GM19452 (cell line): ENCODE measurements around the gene GRIK4.

Source experiments
- ATAC-seq: cut with Tn5 transposase; IDR thresholded peaks from one replicate; pipeline ENCODE4 v1.9.1; 2021; ENCODE audit not compliant: unreplicated experiment

GRIK4 gene

GRCh38 chr11:120828847-120829246, 317.3 kb downstream of the GRIK4 start:
- ATAC-seq, result no peak

GRCh38 chr11:120830085-120830620, 318.6 kb downstream of the GRIK4 start:
- no peak for ATAC-seq

- ATAC-seq, result no peak
These were observed 321.1 kb downstream of the GRIK4 start for GRCh38 chr11:120832481-120833238.

- no peak for ATAC-seq
These were observed 323.2 kb downstream of the GRIK4 start for GRCh38 chr11:120834686-120835210.

- peak; percentile 94 for ATAC-seq
These were observed 324.2 kb downstream of the GRIK4 start for GRCh38 chr11:120835601-120836228.

- ATAC-seq, result no peak
These were observed 326.1 kb downstream of the GRIK4 start for GRCh38 chr11:120837696-120838095.

- no peak for ATAC-seq
These were observed 327.7 kb downstream of the GRIK4 start for GRCh38 chr11:120839201-120839600.

GRCh38 chr11:120839846-120840402, 328.4 kb downstream of the GRIK4 start:
- no peak for ATAC-seq

- no peak for ATAC-seq
These were observed 329.1 kb downstream of the GRIK4 start for GRCh38 chr11:120840661-120841060.

- no peak for ATAC-seq
These were observed 329.5 kb downstream of the GRIK4 start for GRCh38 chr11:120841074-120841473.

- no peak for ATAC-seq
These were observed 330.6 kb downstream of the GRIK4 start for GRCh38 chr11:120842195-120842594.

- ATAC-seq, result no peak
These were observed 341.9 kb downstream of the GRIK4 start for GRCh38 chr11:120853435-120853834.

GRCh38 chr11:120854988-120855387, 343.4 kb downstream of the GRIK4 start:
- no peak for ATAC-seq

GRCh38 chr11:120857508-120857907, 346.0 kb downstream of the GRIK4 start:
- no peak for ATAC-seq

GRCh38 chr11:120858740-120859139, 347.2 kb downstream of the GRIK4 start:
- no peak for ATAC-seq

GRCh38 chr11:120859552-120860295, 348.2 kb downstream of the GRIK4 start:
- ATAC-seq, result no peak

GRCh38 chr11:120863359-120863758, 351.8 kb downstream of the GRIK4 start:
- ATAC-seq, result no peak

- ATAC-seq, result no peak
These were observed 355.5 kb downstream of the GRIK4 start for GRCh38 chr11:120867024-120867423.

- ATAC-seq, result no peak
These were observed 356.0 kb downstream of the GRIK4 start for GRCh38 chr11:120867531-120867930.

- ATAC-seq, result no peak
These were observed 356.4 kb downstream of the GRIK4 start for GRCh38 chr11:120867988-120868387.

- ATAC-seq, result no peak
These were observed 357.5 kb downstream of the GRIK4 start for GRCh38 chr11:120869097-120869496.
